Activated CD4-positive, alpha-beta T cell treated with anti-CD3 and anti-CD28 coated beads, Interleukin-2, amount 50 U/mL, for 24 hours (primary cell): ENCODE results near the gene CR1L.
"Not testable (repeated sequence)": the region's sequence is repeated elsewhere in the genome, so short reads cannot be mapped to it uniquely, and the experiment has no call there.

ENCODE experiments used
- DNase-seq, 2 donors: peaks; one replicate each; pipeline ENCODE4 v3.0.0-alpha.2; 2020; ENCODE audit warnings: low read depth in 1 of 2, low spot score in 1 of 2

Gene CR1L

DNA sequence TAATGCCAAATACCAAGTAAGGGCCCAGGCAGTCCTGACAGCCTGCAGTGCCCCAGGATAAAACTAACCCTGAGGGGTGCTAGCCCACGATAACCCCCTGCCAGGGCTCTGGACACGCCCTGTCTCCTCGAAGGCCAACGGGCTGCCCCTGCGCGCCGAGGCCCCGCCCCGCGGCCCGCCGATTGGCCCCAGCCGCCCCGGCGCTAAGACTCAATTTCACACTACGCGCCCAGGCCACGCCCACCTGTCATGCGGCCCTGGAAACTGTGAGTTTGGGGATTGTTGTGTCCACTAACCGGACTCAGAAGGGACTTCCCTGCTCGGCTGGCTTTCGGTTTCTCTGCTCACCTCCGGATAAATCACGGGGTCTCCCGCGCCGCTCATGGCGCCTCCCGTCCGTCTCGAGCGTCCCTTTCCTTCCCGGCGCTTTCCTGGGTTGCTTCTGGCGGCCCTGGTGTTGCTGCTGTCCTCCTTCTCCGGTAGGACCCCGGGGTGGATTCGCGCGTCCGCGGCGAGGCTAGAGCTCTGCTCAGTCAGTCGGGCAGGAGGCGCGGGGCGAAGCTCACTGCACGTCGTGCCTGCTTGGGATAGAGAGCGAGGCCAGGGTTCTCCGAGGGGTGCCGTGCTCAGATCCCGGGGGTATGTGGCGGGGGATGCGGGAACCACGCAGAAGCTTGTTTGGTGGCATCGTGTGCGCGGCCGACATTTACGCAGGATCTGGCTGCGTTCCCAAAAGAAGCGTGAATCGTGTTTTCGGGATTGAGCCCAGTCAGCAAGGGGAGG is at the start of gene CR1L:
Gene CR1L, plus strand, starts transcription at position 282 of the 783 bp plus-strand sequence. Its CDS starts 101 bp downstream, at position 383.
- DNase-seq: peak; percentile 43 to 58

DNA sequence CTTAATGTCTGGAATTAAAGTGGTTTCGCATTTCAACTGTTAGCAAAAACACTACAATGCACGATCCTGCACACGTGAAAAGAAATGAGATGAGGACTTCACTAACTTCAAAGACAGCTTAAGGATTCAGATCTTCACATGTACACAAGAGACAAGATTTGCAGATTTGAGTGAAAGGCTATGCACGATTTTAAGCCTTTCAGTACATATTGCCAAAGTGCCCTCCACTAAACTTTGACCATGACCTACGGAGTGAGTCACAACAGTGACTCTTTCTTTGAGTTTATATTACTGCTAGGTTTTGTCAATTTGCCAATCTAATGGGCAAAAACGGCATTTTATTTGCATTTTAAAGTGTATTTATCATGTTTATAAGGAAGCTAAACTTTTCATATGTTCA is 41.2 kb upstream of the CR1L start:
- no peak for DNase-seq

DNA sequence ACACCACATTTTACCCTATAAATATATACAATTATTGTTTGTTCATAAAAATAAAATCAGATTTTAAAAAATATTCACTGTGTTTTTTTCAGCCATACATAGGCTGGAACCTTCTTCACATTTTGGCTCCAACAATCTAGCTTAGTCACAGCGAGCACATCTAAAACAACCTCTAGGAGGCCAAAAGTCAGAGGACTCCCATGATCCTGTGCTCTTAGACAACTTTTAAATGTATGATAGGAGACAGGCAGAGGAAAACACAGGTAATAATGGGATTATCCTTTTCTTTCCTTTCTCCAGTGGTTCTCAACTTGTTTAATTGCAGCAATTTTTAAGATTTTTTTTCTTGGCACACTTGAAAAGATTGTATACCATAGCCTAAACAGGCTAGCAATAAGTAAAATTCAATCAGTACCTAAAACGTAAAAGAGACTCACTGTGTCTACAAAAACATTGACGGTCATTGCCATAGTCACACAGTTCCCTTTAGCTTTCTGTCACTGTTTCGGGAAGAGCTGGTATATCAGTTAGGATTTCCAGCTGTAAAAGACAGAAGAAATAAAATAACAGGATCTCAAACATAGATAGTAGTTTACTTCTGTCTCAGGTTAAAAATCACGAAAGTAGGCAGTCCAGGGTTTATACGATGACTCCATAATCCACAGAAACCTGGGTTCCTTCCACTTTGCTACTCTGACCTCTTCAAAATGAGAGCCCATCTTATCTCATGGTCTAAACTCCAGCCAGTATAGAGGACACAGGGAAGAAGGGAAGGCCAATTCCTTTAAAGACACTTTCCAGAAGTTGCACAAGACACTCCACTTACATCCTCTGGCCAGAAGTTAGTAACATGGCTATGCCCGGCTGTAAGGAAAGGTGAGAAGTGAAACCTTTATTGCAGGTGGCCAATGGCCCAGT is 39.2 kb upstream of the CR1L start:
- DNase-seq: no peak

DNA sequence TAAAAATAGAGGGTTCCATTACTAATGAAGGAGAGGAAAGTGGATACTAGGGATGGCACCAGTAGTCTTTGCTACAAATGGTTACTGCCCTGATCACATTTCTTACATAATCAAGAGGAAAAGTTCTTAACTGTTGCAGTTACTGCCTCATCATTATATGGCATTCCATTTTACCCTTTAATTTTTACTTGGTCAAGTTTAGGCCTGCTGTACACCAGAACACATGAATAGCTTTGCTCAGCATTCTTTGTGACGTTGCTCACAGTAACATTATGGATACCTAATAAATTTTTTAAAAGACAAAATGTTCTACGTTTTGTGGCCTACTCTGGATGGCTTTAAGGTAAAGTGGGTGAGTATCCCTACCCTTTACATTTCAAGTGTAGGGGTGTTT is 38.6 kb upstream of the CR1L start:
- no peak for DNase-seq

DNA sequence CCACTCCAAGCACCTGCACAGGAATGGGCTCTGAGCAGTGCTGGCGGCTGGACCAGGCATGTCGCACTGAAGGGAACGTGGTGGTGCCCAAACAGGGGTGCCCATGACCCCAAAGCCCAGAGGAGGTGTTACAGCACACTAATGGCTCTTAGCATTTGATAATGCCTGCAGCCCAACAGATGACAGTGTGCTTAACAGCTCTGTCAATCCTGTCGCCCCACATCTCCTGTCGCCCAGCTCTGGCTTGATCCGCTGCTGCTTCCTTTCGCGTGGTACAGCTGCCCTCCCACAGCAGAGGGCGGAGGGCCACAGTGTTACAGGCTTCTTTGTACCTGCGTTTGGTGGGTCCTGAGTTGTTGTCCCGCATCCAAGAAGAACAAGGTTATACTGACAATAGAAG is 32.2 kb upstream of the CR1L start:
- no peak for DNase-seq

DNA sequence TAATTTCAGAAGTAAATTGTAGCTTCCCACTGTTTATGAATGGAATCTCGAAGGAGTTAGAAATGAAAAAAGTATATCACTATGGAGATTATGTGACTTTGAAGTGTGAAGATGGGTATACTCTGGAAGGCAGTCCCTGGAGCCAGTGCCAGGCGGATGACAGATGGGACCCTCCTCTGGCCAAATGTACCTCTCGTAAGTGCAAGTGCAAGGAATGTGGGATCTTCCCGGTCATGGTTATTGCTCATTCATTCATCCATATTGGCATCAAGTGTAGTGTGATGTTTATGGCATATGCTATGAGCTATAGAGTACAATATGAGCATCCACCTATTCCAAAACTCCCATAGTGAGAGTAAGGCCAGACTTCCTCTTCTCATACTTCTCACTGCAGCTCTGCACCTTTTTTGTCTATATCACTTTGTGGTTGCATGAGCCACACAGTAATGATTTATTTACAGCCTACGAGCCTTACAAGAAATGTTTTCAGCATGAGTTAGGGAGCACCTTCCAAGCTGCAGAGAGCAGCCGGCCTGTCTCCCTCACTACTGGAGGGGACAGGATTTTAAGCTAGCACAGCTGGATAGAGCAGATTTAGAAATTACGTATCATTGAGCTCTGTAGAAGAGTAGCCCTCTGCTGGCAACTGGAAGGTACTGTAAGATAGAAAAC is 24.9 kb upstream of the CR1L start:
- peak in 1 of 2 donors; percentile 20 for DNase-seq

DNA sequence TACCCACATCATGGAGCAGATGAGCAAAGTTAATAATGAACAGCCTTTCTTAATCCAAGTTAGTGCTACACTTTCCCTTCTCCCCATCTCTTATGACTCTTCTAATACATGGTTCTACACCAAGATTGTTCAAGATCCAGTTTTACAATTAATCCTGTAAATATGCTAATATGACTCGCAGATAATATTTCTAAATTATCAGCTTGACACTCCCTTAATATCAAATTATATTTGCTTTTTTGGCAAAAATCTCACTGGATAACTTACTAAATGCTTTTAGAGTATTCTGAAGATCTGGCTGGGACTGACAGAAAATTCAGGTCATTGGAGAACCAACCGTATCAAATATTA is 24.4 kb upstream of the CR1L start:
- no peak for DNase-seq

DNA sequence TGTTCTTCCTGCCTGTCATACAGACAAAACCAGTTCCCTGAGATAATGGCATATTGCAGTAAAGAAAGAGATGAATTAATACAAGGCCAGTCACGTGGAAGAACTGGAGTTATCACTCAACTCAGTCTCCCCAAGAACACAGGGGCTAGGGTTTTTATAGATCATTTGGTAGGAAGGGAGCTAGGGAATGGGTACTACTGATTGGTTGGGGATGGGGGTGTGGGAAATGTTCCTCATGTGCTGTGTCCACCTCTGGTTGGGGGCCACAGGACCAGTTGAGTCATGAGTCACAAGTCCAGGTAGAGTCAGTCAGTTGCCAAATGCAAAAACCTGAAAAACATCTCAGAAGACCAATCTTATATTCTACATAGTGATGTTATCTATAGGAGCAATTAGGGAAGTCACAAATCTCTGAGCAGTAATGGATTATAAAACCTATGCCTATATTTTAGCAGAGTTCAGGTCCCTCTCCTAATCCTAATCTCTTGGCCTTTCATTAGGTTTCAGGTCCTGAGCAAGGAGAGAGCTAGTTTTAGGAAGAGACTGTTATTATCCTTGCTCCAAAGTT is 19.3 kb upstream of the CR1L start:
- DNase-seq: not testable (repeated sequence)

DNA sequence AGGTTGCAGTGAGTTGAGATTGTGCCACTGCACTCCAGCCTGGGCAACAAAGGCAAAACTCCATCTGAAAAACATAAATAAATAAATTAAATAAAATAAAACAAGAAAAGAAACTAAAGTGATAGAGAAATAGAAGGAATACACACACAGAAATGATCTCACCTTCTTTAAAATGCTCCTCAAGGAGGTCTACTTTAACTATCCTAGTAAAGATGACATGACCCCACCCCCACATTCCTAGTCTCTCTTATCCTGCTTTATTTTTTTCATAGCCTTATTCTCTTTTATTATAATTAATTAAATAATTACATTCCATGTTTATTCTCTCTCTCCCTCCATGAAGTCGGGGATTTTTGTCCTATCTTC is 18.0 kb upstream of the CR1L start:
- DNase-seq: no peak

DNA sequence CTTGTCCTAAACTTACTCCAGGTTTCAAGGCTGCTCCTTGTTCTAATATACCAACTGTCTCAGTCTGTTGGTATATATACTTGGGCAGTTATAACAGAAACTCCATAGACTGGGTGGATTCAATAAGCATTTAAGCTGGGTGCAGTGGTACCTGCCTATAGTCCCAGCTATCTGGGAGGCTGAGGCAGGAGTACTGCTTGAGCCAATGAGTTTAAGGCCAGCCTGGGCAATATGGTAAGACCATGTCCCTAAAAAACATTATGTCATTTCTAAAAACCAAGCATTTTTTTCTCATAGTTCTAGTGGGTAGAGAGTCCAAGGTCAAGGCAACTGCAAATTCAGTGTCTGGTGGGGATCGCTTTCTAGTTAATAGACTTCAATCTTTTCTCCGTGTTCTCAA is 17.4 kb upstream of the CR1L start:
- no peak for DNase-seq

DNA sequence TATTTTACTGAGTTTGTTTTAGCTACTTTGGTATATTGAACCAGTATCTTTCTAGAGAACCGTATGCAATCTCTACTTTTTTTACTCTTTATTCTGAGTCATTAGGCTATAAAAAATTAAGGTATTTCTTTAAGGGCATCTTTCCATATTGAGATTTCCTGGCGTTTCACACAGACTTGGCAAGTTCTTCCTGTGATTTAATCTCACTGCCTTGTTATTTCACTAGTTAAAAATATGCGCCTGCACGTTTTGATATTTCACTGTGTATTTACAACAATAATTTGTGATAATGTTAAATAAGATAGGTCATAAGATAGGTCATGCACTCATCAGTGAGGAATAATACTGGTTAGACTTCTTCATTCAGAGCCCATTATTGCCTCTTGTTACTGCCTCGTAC is 16.2 kb upstream of the CR1L start:
- no peak for DNase-seq

DNA sequence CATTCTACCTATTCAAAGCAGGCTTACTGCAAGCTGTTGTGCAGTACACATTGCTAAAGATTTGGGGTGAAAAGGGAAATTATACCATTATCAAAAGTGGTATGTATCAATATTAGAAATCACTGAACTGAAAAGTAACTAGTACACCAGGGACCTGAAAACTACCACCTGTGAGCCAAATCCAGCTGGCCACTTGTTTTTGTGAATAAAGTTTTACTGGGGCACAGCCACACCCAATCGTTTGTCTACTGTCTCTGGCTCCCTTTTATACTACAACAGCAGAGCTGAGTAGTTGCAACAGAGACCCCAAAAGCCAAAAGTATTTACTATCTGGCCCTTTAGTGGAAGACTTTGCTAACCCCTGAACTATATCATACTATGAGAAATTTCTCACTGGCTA is 13.8 kb upstream of the CR1L start:
- DNase-seq: no peak

DNA sequence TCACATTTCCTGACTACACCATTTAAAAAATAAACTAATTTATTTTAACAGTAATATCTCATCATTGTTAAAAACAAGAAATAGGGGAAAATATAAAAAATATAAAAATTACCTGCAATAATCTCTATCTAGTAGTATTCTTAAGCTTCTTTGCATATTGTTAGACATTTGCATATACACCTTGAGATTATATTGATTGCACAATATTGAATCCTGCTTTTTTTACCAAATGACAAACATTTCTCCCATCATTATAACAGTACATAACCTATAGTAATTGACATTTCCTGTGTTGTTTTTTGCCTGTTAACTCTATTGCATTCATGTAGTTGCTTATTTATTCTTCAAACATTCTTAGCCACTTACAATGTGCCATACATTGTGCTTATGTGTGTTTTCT is 11.7 kb upstream of the CR1L start:
- no peak for DNase-seq

DNA sequence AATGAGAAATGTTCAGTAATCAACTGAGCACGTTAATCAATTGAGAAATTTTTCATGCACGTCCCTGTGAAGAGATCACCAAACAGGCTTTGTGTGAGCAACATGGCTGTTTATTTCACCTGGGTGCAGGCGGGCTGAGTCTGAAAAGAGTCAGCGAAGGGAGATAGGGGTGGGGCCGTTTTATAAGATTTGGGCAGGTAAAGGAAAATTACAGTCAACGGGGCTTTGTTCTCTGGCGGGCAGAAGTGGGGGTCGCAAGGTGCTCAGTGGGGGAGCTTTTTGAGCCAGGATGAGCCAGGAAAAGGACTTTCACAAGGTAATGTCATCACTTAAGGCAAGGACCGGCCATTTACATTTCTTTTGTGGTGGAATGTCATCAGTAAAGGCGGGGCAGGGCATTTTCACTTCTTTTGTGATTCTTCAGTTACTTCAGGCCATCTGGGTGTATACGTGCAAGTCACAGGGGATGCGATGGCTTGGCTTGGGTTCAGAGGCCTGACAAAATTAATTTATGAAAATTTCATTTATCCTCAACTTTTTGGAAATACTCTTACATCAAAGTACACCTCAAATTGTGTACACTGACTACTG is 11.1 kb upstream of the CR1L start:
- DNase-seq: not testable (repeated sequence)

DNA sequence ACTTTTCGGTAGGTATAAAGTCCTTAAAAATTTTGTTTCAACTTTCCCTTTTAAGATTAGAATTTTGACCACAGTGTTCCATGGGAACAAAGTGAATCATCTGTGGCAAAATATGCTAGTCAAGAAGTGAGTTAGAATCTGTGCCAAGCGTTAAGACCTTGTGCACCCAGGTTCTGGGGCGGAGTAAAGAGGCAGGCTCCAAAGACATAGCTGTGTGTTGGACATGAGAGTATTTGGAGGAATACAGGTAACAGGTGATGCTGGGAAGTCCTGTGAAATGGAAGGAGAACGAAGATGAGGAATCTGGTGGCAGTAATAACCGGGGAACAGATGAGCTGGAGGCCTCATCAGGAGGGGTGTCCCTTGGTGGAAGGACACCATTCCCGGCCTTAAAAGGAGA is 10.6 kb upstream of the CR1L start:
- not testable (repeated sequence) for DNase-seq

DNA sequence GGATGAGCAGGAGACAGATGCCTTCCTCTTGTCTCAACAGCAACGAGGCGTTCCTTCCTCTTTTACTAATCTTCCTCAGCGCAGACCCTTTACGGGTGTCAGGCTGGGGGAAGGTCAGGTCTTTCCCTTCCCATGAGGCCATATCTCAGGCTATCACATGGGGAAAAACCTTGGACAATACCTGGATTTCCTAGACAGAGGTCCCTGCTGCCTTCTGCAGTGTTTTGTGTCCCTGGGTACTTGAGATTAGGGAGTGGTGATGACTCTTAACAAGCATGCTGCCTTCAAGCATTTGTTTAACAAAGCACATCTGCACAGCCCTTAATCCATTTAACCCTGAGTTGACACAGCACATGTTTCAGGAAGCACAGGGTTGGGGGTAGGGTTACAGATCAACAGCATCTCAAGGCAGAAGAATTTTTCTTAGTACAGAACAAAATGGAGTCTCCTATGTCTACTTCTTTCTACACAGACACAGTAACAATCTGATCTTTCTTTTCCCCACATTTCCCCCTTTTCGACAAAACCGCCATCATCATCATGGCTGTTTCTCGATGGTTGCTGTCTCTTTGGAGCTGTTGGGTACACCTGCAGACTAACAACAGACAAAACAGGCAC is 9.3 kb upstream of the CR1L start:
- not testable (repeated sequence) for DNase-seq

DNA sequence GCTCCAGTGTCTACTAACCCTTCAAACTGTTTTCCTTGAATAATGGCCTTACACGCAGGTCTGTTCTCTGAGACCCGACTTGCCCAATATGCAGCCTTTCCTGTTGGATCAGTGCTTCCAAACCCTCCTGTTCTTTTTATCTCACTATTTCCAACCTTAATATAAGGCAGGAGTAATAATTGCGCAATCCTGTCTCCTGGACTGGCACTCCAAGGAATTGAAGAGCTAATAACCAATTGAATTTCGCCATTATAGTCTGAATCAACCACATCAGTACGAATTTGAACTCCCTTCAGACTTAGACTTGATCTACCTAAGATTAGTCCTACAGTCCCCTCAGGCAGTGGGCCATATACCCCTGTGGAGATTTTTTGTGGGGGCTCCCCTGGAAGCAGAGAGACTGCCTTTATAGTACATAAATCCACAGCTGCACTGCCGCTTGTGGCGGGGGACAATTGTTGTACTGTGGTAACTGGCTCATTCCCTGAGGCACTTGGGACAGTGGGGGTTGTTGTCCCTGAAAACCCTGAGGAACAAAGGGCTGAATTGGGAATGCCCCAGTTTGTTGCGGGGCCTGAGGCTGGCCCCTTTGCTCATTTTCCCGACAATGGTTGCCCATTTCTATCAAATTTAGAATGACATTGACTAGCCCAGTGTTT is 6.3 kb upstream of the CR1L start:
- not testable (repeated sequence) for DNase-seq

DNA sequence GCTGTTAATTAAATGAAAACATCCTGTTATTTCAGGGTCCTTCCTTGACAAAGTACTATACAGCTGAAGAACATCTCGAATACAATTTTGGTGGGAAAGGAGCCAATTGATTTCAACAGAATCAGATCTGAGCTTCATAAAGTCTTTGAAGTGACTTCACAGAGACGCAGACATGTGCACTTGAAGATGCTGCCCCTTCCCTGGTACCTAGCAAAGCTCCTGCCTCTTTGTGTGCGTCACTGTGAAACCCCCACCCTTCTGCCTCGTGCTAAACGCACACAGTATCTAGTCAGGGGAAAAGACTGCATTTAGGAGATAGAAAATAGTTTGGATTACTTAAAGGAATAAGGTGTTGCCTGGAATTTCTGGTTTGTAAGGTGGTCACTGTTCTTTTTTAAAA is 5.6 kb upstream of the CR1L start:
- not testable (repeated sequence) for DNase-seq

DNA sequence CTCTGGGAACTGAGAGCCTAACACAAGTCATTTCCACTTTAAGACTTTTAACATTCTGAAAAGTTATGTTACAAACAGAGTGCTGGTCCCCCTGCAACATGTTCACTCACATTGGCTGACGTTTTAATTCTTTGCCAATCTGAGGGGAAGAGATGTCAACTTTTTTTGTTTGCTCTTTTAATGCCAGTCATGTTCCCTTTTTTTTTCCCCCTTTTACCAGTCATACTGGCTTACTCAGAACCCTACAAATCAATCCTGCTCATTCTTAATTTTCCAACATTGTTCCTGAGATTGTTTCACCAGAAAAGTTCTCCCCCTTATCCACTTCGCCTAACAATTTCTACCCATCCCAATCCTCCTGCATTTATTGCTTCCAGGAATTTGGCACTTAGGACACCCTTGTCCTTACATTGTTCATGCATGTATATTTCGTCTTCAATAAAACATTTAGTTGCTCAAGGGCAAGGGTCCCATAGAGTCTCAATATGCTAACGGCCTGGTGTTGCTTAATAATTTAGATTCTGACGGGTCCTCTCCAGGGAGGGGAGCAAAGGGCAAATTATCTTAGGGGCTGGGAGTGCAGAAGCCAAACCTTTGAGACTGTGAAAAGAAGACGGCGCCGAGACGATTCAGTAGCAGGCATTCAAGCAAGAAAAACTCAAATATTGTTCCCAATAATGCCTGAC is 624 bp upstream of the CR1L start:
- no peak for DNase-seq
